ENCODE data around the gene EEFSEC.

EEFSEC gene

GRCh38 chr3:128382221-128382807 is 229.0 kb downstream of the EEFSEC start:
- TF ChIP-seq, protein P1, sequence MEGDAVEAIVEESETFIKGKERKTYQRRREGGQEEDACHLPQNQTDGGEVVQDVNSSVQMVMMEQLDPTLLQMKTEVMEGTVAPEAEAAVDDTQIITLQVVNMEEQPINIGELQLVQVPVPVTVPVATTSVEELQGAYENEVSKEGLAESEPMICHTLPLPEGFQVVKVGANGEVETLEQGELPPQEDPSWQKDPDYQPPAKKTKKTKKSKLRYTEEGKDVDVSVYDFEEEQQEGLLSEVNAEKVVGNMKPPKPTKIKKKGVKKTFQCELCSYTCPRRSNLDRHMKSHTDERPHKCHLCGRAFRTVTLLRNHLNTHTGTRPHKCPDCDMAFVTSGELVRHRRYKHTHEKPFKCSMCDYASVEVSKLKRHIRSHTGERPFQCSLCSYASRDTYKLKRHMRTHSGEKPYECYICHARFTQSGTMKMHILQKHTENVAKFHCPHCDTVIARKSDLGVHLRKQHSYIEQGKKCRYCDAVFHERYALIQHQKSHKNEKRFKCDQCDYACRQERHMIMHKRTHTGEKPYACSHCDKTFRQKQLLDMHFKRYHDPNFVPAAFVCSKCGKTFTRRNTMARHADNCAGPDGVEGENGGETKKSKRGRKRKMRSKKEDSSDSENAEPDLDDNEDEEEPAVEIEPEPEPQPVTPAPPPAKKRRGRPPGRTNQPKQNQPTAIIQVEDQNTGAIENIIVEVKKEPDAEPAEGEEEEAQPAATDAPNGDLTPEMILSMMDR (IDR thresholded peaks at IDR 0.05; ENCODE audit: insufficient read depth, low read length, poor library complexity, severe bottlenecking): no peak
- Histone ChIP-seq H3K36me3 (ENCODE audit: control insufficient read depth, insufficient read depth, low read length) (no peaks in the 10 kb centered on the region), H3K27me3 (replicated peaks; ENCODE audit: control insufficient read depth, insufficient read depth, low read length) (no peaks in the 10 kb centered on the region), H3K4me3 (replicated peaks; ENCODE audit: low read depth, low read length) (no peak overlapping the region)
- no peak for DNase-seq (ENCODE audit: extremely low read depth, insufficient read length)

- TF ChIP-seq, protein P1 (IDR thresholded peaks at IDR 0.05; ENCODE audit: insufficient read depth, low read length, poor library complexity, severe bottlenecking): no peak
- no peak overlapping the region for H3K4me3 ChIP-seq (replicated peaks; ENCODE audit: low read depth, low read length)
- no peak for DNase-seq (ENCODE audit: extremely low read depth, insufficient read length)
- no peaks in the 10 kb centered on the region for H3K27me3 ChIP-seq (replicated peaks; ENCODE audit: control insufficient read depth, insufficient read depth, low read length)
- H3K36me3 ChIP-seq (ENCODE audit: control insufficient read depth, insufficient read depth, low read length): no peaks in the 10 kb centered on the region
These were observed 230.3 kb downstream of the EEFSEC start for GRCh38 chr3:128383316-128384235.

GRCh38 chr3:128385080-128385832 is 232.0 kb downstream of the EEFSEC start:
- DNase-seq (ENCODE audit: extremely low read depth, insufficient read length): no peak
- H3K36me3 ChIP-seq (ENCODE audit: control insufficient read depth, insufficient read depth, low read length): no peaks in the 10 kb centered on the region
- H3K4me3 ChIP-seq (replicated peaks; ENCODE audit: low read depth, low read length): no peak overlapping the region
- TF ChIP-seq, protein P1 (IDR thresholded peaks at IDR 0.05; ENCODE audit: insufficient read depth, low read length, poor library complexity, severe bottlenecking): no peak
- no peaks in the 10 kb centered on the region for H3K27me3 ChIP-seq (replicated peaks; ENCODE audit: control insufficient read depth, insufficient read depth, low read length)

DNA sequence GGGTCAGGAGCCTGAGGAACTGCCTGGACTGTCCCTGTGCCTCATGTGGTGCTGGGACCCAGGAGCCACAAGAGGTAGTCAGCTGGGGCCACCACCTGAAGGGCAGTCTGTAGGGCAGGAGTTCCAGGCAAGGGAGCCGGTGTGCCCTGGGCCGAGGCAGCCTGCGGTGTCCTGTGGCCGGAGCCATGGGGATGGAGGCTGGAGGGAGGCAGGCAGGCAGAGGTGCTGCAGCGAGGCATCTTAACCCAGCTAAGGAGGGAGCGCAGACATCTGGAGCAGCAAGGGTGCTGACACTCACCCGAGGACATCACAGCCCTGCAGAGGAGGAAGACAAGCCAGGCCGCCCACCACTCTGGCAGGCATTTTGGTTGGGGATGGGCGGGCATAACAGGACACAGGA is 235.7 kb downstream of the EEFSEC start:
- no peak for DNase-seq (ENCODE audit: extremely low read depth, insufficient read length)
- H3K4me3 ChIP-seq (replicated peaks; ENCODE audit: low read depth, low read length): no peak overlapping the region
- H3K36me3 ChIP-seq (ENCODE audit: control insufficient read depth, insufficient read depth, low read length): no peaks in the 10 kb centered on the region; the same call in none of the 2 replicates
- no peaks in the 10 kb centered on the region for H3K27me3 ChIP-seq (replicated peaks; ENCODE audit: control insufficient read depth, insufficient read depth, low read length)
- TF ChIP-seq, protein P1 (IDR thresholded peaks at IDR 0.05; ENCODE audit: insufficient read depth, low read length, poor library complexity, severe bottlenecking): no peak

DNA sequence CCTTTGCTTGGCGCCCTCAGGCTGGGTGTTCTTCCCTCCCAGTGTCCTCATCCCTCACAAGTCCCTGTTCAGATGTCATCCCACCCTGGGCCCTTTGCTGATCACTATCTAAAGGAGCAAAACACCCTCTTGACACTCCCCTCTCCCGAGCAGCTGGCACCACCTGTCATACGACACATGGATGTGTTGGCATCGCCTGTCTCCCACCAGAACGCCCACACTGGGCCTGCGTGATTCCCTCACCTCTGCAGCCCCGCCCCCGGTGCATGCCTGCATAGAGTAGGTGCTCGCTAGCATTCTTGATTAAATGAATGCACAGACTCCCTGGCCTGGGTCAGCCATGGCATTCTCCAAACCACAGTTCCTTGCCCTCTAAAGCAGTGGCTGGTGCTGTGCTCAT is 237.6 kb downstream of the EEFSEC start:
- Histone ChIP-seq H3K27me3 (replicated peaks; ENCODE audit: control insufficient read depth, insufficient read depth, low read length) (no peaks in the 10 kb centered on the region), H3K36me3 (ENCODE audit: control insufficient read depth, insufficient read depth, low read length) (no peaks in the 10 kb centered on the region; the same call in none of the 2 replicates), H3K4me3 (replicated peaks; ENCODE audit: low read depth, low read length) (no peak overlapping the region)
- TF ChIP-seq, protein P1 (IDR thresholded peaks at IDR 0.05; ENCODE audit: insufficient read depth, low read length, poor library complexity, severe bottlenecking): no peak
- DNase-seq (ENCODE audit: extremely low read depth, insufficient read length): no peak
